GM19043 (cell line): ENCODE results near the gene NSL1.
"Not testable (repeated sequence)": the region's sequence is repeated elsewhere in the genome, so short reads cannot be mapped to it uniquely, and the experiment has no call there.

Source experiments
- ATAC-seq: cut with Tn5 transposase; IDR thresholded peaks from one replicate; pipeline ENCODE4 v1.9.1; 2021; ENCODE audit warnings: low read depth; ENCODE audit not compliant: unreplicated experiment

The NSL1 gene

DNA sequence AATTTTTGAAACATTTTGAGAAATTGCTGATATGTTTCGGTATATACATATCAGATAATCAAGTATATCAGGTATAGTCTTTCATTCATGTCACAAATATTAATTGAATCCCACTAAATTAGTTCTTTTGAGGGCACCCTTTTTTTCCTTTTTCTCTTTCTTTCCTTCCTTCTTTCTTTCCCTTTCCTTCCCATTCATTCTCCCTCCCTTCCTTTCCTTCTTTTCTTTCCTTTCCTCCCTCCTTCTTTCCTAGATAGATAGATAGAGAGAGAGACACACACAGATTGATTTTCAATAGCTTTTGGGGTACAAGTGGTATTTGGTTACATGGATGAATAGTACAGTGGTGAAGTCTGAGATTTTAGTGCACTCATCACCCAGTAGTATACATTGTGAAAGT is 5.7 kb downstream of the NSL1 start:
- no peak for ATAC-seq

- no peak for ATAC-seq
Measured at GRCh38 chr1:212783976-212784375, 7.6 kb downstream of the NSL1 start.

- ATAC-seq, result no peak
Measured at GRCh38 chr1:212782422-212783154, 9.0 kb downstream of the NSL1 start.

- ATAC-seq, result no peak
Measured at GRCh38 chr1:212781225-212781624, 10.4 kb downstream of the NSL1 start.

DNA sequence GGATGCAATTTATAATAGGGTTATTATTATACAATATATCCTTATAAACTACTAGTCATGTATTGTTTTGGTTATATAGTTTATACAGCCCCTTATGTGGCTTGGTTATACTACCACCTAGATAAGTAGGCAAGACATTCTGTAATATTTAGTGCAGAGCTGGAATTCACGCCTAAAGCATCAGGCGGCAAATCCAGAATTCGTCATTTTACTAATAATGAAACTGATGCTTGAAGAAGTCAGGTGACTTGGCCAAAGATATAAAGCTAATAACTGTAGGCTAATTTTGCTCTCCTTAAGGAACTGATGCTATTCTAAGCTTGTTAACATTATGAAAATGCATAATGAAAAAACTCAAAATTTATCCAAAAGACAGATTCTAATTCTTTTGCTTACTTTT is 10.8 kb downstream of the NSL1 start:
- no peak for ATAC-seq

DNA sequence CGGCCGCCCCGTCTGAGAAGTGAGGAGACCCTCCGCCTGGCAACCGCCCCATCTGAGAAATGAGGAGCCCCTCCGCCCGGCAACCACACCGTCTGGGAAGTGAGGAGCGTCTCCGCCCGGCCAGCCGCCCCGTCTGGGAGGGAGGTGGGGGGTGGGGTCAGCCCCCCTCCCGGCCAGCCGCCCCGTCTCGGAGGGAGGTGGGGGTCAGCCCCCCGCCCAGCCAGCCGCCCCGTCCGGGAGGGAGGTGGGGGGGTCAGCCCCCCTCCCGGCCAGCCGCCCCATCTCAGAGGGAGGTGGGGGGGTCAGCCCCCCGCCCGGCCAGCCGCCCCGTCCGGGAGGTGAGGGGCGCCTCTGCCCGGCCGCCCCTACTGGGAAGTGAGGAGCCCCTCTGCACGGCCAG is 12.5 kb downstream of the NSL1 start:
- ATAC-seq, result not testable (repeated sequence)

DNA sequence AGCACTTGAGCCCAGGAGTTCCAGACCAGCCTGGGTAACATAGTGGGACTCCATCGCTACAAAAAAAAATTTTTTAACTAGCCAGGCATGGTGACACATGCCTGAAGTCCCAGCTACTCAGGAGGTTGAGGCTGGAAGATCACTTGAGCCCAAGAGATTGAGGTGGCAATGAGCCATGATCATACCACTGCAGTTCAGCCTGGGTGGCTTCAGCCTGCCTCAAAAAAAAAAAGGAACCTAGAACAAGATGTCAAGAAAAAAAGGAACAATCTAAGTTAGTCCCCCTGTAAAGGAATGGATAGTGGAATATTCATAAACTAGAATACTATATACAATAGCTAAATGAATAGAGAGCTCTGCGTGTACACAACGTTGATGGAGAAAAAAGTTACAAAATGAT is 14.4 kb downstream of the NSL1 start:
- ATAC-seq, result no peak

DNA sequence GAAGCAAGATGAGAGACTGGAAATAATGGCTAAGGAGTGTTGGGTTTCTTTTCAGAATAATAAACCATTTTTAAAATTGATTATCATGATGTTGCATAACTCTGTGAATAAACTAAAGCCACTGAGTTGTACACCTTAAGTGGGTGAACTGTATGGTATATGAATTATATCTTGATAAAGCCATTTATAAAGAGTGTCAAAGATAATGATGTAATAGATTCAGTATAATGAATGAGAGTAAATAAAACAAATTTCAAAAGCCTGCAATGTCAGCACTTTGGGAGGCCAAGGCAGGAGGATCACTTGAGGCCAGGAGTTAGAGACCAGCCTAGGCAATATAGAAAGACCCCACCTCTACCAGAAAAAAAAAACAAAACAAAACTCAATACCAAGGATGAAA is 16.3 kb downstream of the NSL1 start:
- ATAC-seq, result no peak

- no peak for ATAC-seq
Measured at GRCh38 chr1:212774584-212774983, 17.0 kb downstream of the NSL1 start.

GRCh38 chr1:212773011-212773410 is 18.6 kb downstream of the NSL1 start:
- ATAC-seq, result no peak

DNA sequence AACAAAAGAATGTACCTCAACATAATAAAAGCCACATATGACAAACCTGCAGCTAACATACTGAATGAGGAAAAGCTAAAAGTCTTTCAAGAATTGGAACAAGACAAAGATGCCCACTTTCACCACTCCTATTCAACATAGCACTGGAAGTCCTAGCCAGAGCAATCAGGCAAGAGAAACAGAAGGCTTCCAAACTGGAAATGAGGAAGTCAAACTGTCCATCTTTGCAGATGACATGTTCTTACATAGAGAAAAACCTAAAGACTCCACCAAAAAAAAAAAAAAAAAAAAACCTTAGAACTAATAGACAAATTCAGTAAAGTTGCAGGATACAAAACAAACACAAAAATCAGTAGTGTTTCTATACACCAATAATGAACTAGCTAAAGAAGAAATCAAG is 20.2 kb downstream of the NSL1 start:
- no peak for ATAC-seq

DNA sequence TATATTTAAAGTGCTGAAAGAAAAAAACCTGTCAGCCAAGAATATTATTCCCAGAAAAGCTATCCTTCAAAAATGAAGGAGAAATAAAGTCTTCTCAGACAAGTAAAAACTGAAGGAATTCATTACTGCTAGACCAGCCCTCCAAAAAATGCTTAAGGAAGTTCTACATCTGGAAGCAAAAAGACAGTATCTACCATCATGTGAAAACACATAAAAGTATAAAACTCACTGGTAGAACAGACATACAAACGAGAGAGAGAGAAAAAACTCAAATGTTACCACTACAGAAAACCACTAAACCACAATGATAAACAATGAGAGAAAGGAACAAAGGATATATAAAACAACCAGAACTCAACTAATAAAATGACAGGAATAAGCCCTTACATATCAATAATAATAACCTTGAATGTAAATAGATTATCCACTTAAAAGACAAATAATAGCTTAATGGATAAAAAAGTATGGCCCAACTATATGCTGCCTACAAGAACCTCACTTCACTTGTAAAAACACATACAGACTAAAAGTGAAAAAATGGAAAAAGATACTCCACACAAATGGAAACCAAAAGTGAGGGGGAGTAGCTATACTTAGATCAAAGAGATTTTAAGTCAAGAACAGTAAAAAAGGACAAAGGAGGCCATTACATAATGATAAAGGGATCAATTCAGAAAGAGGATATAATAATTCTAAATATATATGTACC is 22.0 kb downstream of the NSL1 start:
- no peak for ATAC-seq

- ATAC-seq, result not testable (repeated sequence)
Measured at GRCh38 chr1:212766825-212767224, 24.8 kb downstream of the NSL1 start.

- ATAC-seq, result not testable (repeated sequence)
Measured at GRCh38 chr1:212764718-212765281, 26.8 kb downstream of the NSL1 start.

- ATAC-seq, result no peak
Measured at GRCh38 chr1:212762839-212763238, 28.7 kb downstream of the NSL1 start.

DNA sequence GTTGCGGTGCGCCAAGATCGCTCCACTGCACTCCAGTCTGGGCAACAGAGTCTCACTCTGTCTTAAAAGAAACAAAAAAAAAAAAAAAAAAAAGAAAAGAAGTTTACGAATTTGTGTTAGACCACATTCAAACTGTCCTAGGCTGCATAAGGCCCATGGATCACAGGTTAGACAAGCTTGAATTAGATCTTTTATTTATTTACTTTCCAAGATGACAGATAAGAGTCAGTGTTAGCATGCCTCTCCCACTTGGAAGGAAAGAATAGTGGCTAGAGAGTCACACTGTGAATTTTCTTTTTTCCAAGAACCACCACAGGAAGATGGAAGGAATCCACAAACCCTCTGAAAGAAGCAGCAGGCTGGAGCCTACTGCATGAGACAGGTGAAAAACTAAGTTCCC is 29.3 kb downstream of the NSL1 start:
- ATAC-seq, result no peak

DNA sequence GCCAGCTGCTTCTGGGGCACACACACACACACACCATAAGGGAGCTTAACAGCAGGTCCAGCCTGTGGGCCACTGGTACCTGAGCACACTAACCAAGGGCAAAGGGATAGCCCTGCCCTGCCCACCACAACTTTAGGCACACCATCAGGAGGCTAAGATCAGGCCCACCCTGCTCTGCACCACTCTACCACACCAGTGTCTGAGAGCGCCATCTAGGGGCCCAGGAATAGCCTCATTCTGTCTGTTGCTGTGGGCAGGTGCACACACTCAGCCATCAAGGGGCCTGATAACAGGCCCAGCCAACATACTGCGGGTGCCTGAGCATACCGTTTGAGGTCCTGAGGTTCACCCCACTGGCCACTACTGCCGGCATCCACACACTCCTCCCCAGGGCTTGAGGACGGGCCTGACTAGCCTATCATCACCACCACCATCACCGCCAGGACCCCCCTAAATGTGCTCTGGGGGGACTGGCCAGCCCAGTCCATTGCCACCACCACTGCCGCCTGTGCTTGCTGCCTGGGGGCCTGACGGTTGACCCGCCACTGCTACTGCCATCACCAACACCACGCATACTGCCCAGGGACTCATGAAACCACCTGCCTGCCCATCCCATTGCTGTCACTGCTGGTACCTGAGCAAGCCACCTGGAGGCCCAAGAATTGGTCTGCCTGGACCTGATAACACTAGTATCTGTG is 31.3 kb downstream of the NSL1 start:
- ATAC-seq, result no peak

- no peak for ATAC-seq
Measured at GRCh38 chr1:212759683-212760082, 31.9 kb downstream of the NSL1 start.

DNA sequence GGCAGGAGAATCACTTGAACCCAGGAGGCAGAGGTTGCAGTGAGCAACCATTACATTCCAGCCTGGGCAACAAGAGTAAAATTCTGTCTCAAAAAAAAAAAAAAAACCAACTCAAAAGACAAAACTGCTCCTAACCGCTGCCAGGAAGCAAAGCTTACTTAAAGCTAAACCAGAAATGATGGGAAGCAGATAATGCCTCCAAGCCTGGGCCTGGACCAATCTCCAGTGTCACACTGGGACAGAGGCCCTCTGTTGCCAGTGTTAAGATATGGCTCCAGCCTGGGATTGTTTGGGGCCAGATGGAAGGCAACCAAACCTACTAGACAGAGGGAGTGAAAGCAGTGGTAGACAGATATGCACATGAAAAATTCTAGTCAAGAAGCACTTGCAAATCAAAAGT is 36.9 kb downstream of the NSL1 start:
- no peak for ATAC-seq

- peak; percentile 43 for ATAC-seq
Measured at GRCh38 chr1:212754193-212754592, 37.4 kb downstream of the NSL1 start.

DNA sequence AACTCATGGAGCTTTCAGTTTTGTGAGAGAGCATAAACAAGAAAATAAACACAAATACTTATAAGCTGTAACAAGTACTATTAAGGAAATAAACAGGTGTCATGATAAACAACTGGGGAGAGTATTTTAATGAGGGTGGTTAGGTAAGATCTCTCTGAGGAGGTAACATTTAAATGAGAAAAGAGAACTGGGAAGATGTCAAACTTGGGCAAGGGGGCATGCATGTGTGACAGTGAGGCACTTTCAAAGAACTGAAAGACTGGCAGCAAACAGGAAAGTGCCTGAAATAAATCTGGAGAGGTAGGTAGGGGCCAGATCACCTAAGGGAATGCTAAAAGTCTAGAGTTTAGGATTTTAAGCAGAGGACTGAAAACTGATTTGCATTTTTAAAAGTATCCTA is 37.8 kb downstream of the NSL1 start:
- ATAC-seq, result no peak
